Lower leg skin (tissue), 3 donors: ENCODE results near the gene NR1H3.

Experiments
- CTCF ChIP-seq, 3 donors: fragments of 450-650 bp; IDR thresholded peaks; one replicate each; pipeline ENCODE4 v1.5.1; 2016; ENCODE audit warnings: antibody characterized with exemption in 3 of 3, mild to moderate bottlenecking in 3 of 3, moderate library complexity in 2 of 3
- POLR2A ChIP-seq, 2 donors: fragments of 450-650 bp; IDR thresholded peaks; one replicate each; pipeline ENCODE4 v1.6.1; 2016 to 2017; ENCODE audit warnings: antibody characterized with exemption in 2 of 2, mild to moderate bottlenecking in 1 of 2, moderate library complexity in 1 of 2

GRCh38 chr11:47222696-47223095 is 35.1 kb upstream of the NR1H3 start:
- TF ChIP-seq CTCF (IDR thresholded peaks at IDR 0.05) (no peak), POLR2A (IDR thresholded peaks at IDR 0.05) (no peak)
